ENCODE results near the gene LATS1.

GRCh38 chr6:149648148-149649145, 69.5 kb downstream of the LATS1 start, which contains the start of gene KATNA1:
- TF ChIP-seq CTCF (IDR thresholded peaks at IDR 0.05), result no peak
- peak; percentile 58; the same call in 1 of the 2 replicates for TF ChIP-seq POLR2AphosphoS5 (IDR thresholded peaks at IDR 0.05; ENCODE audit: low read depth, low read length)
- no peak for TF ChIP-seq YY1 (IDR thresholded peaks at IDR 0.05; ENCODE audit: low read depth)
- no peak for TF ChIP-seq NFIC (IDR thresholded peaks at IDR 0.05; ENCODE audit: borderline replicate concordance)
- TF ChIP-seq NRF1 (IDR thresholded peaks at IDR 0.05; ENCODE audit: low read depth, low read length), result peak; percentile 71
- no peak for TF ChIP-seq RAD21 (IDR thresholded peaks at IDR 0.05; ENCODE audit: low read length)
- TF ChIP-seq TEAD4 (IDR thresholded peaks at IDR 0.05; ENCODE audit: borderline replicate concordance, insufficient read depth), result no peak
- 0 out of 2 replicates have a peak, but pooled peaks have one; percentile 2 for TF ChIP-seq SMC3 (IDR thresholded peaks at IDR 0.05; ENCODE audit: low read depth, low read length)

Data from SK-N-SH (cell line).